NCI-H1105 treated with DMSO at 0.1 percent for 48 hours (cell line): ENCODE measurements around the gene UBE2D1.
A peak's percentile ranks its signal among the peaks of the same experiment; 100 is the strongest.

Source experiments
- DNase-seq: peaks from one replicate; lab custom pipeline; 2025; lab: John Stamatoyannopoulos, UW

Gene UBE2D1

GRCh38 chr10:58334817-58335305, at the start of gene UBE2D1:
Gene UBE2D1 (plus strand): TSS chr10:58335006. CDS start chr10:58335202, 196 bp downstream.
- DNase-seq: peak; percentile 68

DNA sequence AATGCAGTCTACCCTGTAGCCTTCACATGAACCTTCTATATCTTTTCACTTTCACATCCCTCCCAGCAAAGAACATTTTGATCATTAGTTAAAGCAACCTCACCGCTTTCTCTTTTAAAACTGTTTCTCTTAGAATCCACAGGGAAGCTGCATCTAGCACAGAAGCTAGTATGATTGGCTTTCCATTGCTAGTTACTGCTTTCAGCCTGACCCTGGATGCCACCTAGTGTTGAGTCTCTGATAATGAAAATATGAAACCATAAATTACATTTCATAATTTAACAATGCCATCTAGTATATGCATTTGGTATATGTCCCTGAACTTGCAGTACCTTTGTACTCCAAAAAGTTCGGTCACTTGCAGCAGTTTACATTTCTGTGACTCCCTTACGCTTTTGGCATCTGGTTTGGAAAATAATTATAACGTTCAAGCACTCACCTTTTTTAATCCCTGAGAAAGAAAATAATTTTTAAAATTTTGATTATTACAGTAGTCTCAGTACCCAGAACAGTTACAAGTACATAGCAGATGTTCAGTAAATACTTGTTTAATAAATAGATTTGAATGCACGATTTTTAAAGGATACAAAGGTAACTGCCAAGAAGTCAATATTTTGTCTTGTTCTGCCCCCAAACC, 43.1 kb upstream of the UBE2D1 start:
- DNase-seq: peak; percentile 56

GRCh38 chr10:58293989-58294388, 40.8 kb upstream of the UBE2D1 start:
- no peak for DNase-seq

DNA sequence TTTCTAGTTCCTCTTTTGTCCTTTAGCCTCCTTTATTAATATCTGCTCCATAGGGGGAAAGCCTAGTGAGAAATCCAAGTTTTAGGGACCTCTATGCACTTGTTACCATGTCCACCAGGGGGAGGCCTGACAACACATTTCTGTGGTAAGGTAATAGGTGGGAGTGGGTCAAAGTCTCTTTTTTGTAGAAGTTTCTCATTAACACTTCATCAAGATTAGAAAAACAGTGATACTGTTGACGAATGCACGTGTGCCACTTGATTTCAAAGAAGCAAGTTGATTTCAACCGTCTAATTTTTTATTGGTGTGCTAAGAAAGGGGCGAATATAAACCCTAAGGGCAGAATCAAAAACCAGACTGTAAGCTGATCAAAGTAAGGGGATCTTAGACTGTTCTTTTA, 35.2 kb upstream of the UBE2D1 start:
- DNase-seq: peak; percentile 43

GRCh38 chr10:58300676-58301075, 34.1 kb upstream of the UBE2D1 start:
- no peak for DNase-seq

GRCh38 chr10:58302254-58302653, 32.6 kb upstream of the UBE2D1 start:
- no peak for DNase-seq

- no peak for DNase-seq
Observed at GRCh38 chr10:58304099-58304633, 30.6 kb upstream of the UBE2D1 start.

GRCh38 chr10:58305821-58306220, 29.0 kb upstream of the UBE2D1 start:
- DNase-seq: no peak

DNA sequence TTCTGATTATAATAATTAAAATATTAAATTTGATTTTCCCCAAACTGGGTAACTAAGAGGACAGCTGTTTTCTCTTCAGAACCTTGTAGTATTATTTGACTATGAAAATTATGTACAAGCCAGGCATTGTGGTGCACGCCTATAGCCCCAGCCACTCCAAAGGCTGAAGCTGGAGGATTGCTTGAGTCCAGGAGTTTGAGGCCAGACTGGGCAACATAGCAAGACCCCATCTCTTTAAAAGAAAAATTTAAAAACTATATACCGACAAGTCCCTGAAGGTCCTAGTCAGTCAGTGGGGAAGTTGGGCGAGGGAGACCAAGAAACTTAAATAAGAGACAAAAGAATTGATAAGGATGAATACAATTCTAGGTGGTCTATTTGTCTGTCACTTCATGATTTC, 27.1 kb upstream of the UBE2D1 start:
- DNase-seq: no peak

DNA sequence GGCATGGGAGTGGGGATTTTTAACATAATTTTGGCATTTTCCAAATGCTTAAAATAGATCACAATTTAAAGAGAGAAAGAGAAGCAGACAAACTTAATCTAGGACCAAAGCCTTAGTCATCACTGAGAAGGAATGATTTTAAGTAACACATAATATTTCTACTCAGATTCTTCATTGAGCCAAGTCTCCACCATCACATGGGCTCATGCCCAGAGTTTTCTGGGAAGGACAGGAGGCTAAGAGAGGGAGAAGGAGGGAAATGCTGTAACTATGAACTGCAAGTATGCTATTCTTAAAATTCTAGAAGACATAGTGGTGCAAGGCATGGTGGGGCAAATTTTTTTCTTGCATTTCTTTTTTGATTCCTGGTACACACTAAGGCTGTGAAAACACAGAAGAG, 23.8 kb upstream of the UBE2D1 start:
- no peak for DNase-seq

- DNase-seq: no peak
Observed at GRCh38 chr10:58316874-58317273, 17.9 kb upstream of the UBE2D1 start.

GRCh38 chr10:58318346-58318745, 16.5 kb upstream of the UBE2D1 start:
- no peak for DNase-seq

GRCh38 chr10:58319599-58319998, 15.2 kb upstream of the UBE2D1 start:
- no peak for DNase-seq

DNA sequence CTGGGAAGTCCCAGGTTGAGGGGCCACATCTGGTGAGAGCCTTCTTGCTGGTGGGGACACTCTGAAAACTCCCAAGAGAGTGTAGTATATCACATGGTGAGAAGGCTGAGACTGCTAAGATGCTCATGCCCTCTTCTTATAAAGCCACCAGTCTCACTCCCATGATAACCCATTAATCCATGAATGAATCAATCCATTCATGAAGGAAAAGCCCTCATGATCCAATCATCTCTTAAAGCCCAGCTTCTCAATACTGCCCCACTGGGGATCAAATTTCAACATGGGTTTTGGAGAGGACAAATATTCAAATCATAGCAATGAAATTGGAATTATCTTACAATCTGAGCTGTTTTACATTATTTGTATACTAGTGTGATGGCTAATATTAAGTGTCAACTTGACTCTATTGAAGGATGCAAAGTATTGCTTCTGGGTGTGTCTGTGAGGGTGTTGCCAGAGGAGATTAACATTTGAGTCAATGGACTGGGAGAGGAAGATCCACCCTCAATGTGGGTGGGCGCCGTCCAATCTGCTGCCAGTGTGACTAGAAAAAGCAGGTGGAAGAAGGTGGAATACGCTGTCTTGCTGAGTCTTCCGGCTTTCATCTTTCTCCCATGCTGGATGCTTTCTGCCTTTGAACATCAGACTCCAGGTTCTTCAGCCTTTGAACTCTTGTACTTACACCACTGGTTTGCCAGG, 14.3 kb upstream of the UBE2D1 start:
- DNase-seq: no peak

- DNase-seq: no peak
Observed at GRCh38 chr10:58322072-58322834, 12.6 kb upstream of the UBE2D1 start.

GRCh38 chr10:58322835-58323209, 12.0 kb upstream of the UBE2D1 start:
- no peak for DNase-seq

DNA sequence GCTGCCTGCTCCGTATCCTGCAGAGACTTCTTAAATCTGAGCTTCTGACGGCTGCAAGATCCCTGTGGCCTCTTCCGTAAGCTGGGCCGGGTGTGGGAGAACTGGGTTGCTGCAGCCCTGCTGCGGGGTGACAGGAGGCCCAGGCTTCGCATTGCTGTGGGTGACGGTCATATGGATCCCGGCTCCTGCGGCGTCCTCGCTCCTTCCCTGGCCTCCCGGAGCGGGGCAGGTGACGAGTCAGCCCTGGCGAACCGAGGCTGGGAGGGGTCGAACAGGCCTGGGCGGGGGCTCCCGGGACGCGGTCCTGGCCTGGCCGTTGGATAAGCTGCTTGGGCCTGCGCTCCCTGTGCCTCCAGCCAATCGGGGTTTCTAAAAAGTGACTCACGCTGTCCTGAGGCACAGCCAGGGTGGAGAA, 7.8 kb upstream of the UBE2D1 start:
- no peak for DNase-seq

GRCh38 chr10:58328233-58328632, 6.6 kb upstream of the UBE2D1 start:
- DNase-seq: no peak

DNA sequence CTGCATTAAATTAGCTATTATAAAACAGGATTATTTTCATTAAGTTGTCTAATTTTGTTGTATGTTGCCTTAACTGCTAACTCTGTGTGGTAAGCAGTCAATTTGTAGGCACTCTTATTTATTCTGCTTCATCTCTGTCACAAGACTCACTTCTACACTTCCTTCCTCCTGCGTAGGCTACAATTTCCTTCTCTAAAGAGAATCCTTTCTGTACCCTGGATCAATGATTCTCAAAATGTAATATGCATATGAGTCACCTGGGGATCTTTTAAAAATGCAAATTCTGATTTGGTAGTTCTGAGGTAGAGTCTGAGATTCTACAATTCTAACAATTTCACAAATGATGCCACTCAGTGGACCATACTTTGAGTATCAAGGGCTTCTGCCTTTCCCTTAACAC, 4.4 kb upstream of the UBE2D1 start:
- no peak for DNase-seq

DNA sequence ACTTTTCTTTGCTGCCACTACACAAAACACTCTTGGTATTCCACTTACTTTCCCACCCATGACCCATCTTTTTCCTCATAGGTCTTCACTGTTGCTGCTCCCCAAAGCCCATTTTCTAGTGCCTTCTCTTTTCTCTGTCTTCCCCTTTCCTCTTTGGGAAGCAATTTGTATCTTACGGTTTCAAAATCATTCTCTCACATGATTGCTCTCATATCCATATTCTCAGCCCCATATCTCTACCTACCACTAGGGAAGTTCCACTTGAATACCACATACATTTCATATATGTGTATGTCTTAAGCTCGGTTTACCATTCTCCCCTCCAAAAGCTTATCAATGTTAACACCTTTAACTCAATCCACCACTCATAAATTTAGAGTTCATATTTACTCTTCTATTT, 3.2 kb upstream of the UBE2D1 start:
- DNase-seq: no peak

DNA sequence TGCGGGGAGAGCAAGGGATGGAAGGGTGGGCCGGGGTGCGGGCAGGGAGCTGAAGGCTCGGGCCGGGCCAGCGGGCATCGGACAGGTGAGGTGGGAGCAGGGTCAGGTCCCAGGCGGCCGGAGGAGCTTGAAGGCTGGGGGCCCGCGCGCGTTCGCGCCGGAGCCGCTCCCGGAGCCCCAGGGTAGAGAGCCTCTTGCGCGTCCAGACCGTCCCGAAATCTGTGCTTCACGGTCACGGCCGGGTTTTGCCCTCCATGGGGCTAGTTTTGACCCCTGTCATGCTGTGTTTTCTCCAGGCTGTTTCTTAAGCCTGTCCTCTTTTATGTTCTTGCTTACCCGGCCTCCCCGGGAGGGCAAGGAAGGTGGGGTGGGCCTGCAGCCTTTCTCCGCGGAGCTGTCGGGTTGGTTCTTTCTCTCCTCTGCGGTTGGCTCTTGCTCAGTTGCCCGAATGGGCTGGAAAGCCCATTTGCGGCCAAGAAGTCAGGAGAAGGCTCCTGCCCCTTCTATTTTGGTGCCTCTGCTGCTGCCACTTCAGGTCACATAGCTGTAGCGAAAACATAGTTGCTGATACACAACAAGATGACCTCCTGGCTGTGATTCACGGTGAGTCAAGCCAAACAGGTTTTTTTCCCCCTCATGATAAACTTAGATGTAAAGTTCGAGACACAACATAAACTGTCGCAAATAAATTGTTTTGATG, 650 bp downstream of the UBE2D1 start:
- peak; percentile 23 for DNase-seq

GRCh38 chr10:58336242-58336641, 1.4 kb downstream of the UBE2D1 start:
- DNase-seq: no peak
